ENCODE results near the gene ARHGAP1.

GRCh38 chr11:46741600-46742484 lies 41.4 kb upstream of the ARHGAP1 start:
- no peak for TF ChIP-seq POLR2AphosphoS5 (IDR thresholded peaks at IDR 0.05; ENCODE audit: insufficient read depth, low read depth, low read length)
- TF ChIP-seq POLR2A (IDR thresholded peaks at IDR 0.05; ENCODE audit: low read depth, low read length) = no peak
- TF ChIP-seq CTCF (IDR thresholded peaks at IDR 0.05; ENCODE audit: extremely low read depth in 1 of 2, insufficient read depth in 1 of 2, low read depth in 1 of 2, low read length in 2 of 2) = no peak
- no peak for TF ChIP-seq EZH2 (IDR thresholded peaks at IDR 0.05; ENCODE audit: borderline replicate concordance, low read depth, low read length, severe bottlenecking)
